WTC11 (cell line): ENCODE data around the gene BOD1L1.

ENCODE experiments used
- ATF2 ChIP-seq: sonication (generic); formaldehyde crosslinking; IDR thresholded peaks from 2 replicates; pipeline ENCODE4 v1.8.1; 2022; ENCODE audit warnings: low read depth, missing genetic modification reagents, borderline replicate concordance
- CTCF ChIP-seq: fragments of 200-600 bp; IDR thresholded peaks from 2 replicates; pipeline ENCODE4 v1.8.0; 2022; ENCODE audit warnings: antibody characterized with exemption
- SP1 ChIP-seq: sonication (generic); formaldehyde crosslinking; conservative IDR thresholded peaks from 2 replicates; pipeline ENCODE4 v1.8.1; 2022; ENCODE audit warnings: missing genetic modification reagents

DNA sequence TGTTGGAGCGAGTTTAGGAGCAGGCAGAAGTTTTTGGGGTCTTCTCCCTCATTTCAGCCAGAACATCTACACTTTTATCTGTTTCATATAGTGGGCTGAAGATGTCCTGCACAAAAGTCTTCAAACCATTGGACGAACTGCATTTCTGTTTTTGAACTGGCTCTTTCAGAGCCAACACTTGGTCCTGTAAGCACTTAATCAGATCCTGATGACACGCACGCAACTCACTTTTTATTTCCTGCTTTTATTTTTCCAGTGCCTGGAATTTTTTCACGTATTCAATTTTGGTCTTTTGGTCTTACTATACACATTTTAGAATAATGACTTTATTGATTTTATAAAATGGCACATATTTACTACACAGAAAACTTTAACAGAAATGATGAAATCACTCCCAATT is 43.0 kb downstream of the BOD1L1 start:
- TF ChIP-seq ATF2 (CRISPR knock-in tag) (no peak), SP1 (CRISPR knock-in tag) (no peak), CTCF (no peak)
